DOHH2 (cell line): ENCODE data around the gene ASB7.

ENCODE experiments used
- H3F3A ChIP-seq: fragments of 200-600 bp; sonication (generic), shearing (Covaris generic); 2 replicates; pipeline ENCODE4 v1.6.0; 2016; ENCODE audit warnings: antibody characterized with exemption, mild to moderate bottlenecking; ENCODE audit not compliant: control insufficient read depth, insufficient read depth
- H3K27ac ChIP-seq: fragments of 200-600 bp; sonication (generic); 2 replicates; pipeline ENCODE4 v1.5.1; 2014; ENCODE audit warnings: low read depth, mild to moderate bottlenecking, low read length, moderate library complexity
- H3K27me3 ChIP-seq: fragments of 200-600 bp; sonication (generic); 2 replicates; pipeline ENCODE4 v1.6.1; 2014; ENCODE audit warnings: mild to moderate bottlenecking, low read length, mixed read lengths; ENCODE audit not compliant: control insufficient read depth
- H3K36me3 ChIP-seq: fragments of 200-600 bp; sonication (generic); 2 replicates; pipeline ENCODE4 v1.6.1; 2014; ENCODE audit warnings: mild to moderate bottlenecking, low read length, moderate library complexity, mixed read lengths; ENCODE audit not compliant: control insufficient read depth
- H3K4me1 ChIP-seq: fragments of 200-600 bp; sonication (generic); 2 replicates; pipeline ENCODE4 v1.6.1; 2014; ENCODE audit warnings: mild to moderate bottlenecking, low read length, mixed read lengths; ENCODE audit not compliant: control insufficient read depth
- H3K4me2 ChIP-seq: fragments of 200-600 bp; sonication (generic); 2 replicates; pipeline ENCODE4 v1.6.0; 2014; ENCODE audit warnings: mild to moderate bottlenecking, low read length, moderate library complexity
- H3K4me3 ChIP-seq: fragments of 200-600 bp; sonication (generic); 2 replicates; pipeline ENCODE4 v1.5.1; 2014; ENCODE audit warnings: mild to moderate bottlenecking, low read length, mixed read lengths
- H3K79me2 ChIP-seq: fragments of 200-600 bp; sonication (generic); 2 replicates; pipeline ENCODE4 v1.6.1; 2014; ENCODE audit warnings: mild to moderate bottlenecking, low read length, mixed read lengths; ENCODE audit not compliant: control insufficient read depth
- H3K9me2 ChIP-seq: fragments of 200-600 bp; sonication (generic); replicated peaks from 2 replicates; pipeline ENCODE4 v1.6.1; 2014; ENCODE audit warnings: mild to moderate bottlenecking, low read length, mixed read lengths; ENCODE audit not compliant: control insufficient read depth
- H3K9me3 ChIP-seq: fragments of 200-600 bp; sonication (generic); 2 replicates; pipeline ENCODE4 v1.6.1; 2014; ENCODE audit warnings: antibody characterized with exemption, low read length, mixed read lengths; ENCODE audit not compliant: control insufficient read depth, insufficient read depth
- H4K20me1 ChIP-seq: fragments of 200-600 bp; sonication (generic); 2 replicates; pipeline ENCODE4 v1.6.0; 2014; ENCODE audit warnings: low read depth, mild to moderate bottlenecking, antibody characterized with exemption, low read length, moderate library complexity; ENCODE audit not compliant: control insufficient read depth, insufficient read depth
- CTCF ChIP-seq: fragments of 200-600 bp; sonication (generic); IDR thresholded peaks from one replicate; pipeline ENCODE4 v1.5.1; 2014; ENCODE audit warnings: antibody characterized with exemption, mild to moderate bottlenecking, low read depth, low read length; ENCODE audit not compliant: poor library complexity, severe bottlenecking
- EZH2phosphoT487 ChIP-seq: fragments of 200-600 bp; sonication (generic); IDR thresholded peaks from 2 replicates; pipeline ENCODE4 v1.6.1; 2017; ENCODE audit warnings: borderline replicate concordance, mild to moderate bottlenecking, antibody characterized with exemption, low read length, moderate library complexity, mixed read lengths

ASB7 gene

GRCh38 chr15:100570735-100571313, 31.6 kb upstream of the ASB7 start:
- H3F3A ChIP-seq: no peaks in the 10 kb centered on the region
- H3K4me2 ChIP-seq: no peak overlapping the region
- H3K27ac ChIP-seq: no peak overlapping the region
- H3K36me3 ChIP-seq: peaks cover 37% of the 10 kb centered on the region
- no peaks in the 10 kb centered on the region for H4K20me1 ChIP-seq
- no peak for TF ChIP-seq CTCF
- TF ChIP-seq EZH2phosphoT487: no peak
- H3K79me2 ChIP-seq: no peaks in the 10 kb centered on the region
- H3K27me3 ChIP-seq: no peaks in the 10 kb centered on the region
- H3K4me3 ChIP-seq: no peak overlapping the region
- no peaks in the 10 kb centered on the region for H3K9me3 ChIP-seq
- no peaks in the 10 kb centered on the region for H3K9me2 ChIP-seq
- H3K4me1 ChIP-seq: no peaks in the 10 kb centered on the region

GRCh38 chr15:100571592-100572167, 30.7 kb upstream of the ASB7 start:
- TF ChIP-seq CTCF: no peak
- no peak for TF ChIP-seq EZH2phosphoT487
- Histone ChIP-seq H3K4me2 (no peak overlapping the region), H3K36me3 (peaks cover 37% of the 10 kb centered on the region)

GRCh38 chr15:100572362-100572983, 29.9 kb upstream of the ASB7 start:
- H4K20me1 ChIP-seq: no peaks in the 10 kb centered on the region
- no peaks in the 10 kb centered on the region for H3F3A ChIP-seq
- H3K4me1 ChIP-seq: no peaks in the 10 kb centered on the region
- H3K36me3 ChIP-seq: peaks cover 37% of the 10 kb centered on the region
- no peaks in the 10 kb centered on the region for H3K9me2 ChIP-seq
- no peak overlapping the region for H3K4me3 ChIP-seq
- no peaks in the 10 kb centered on the region for H3K27me3 ChIP-seq
- no peak overlapping the region for H3K27ac ChIP-seq
- TF ChIP-seq CTCF (peak; percentile 55), EZH2phosphoT487 (no peak)
- H3K4me2 ChIP-seq: no peak overlapping the region
- no peaks in the 10 kb centered on the region for H3K9me3 ChIP-seq
- H3K79me2 ChIP-seq: no peaks in the 10 kb centered on the region

More at GRCh38 chr15:100571592-100572167, 30.7 kb upstream of the ASB7 start:
- Histone ChIP-seq H3K27ac (no peak overlapping the region), H3K27me3 (no peaks in the 10 kb centered on the region), H3K9me3 (no peaks in the 10 kb centered on the region), H3K9me2 (no peaks in the 10 kb centered on the region), H3K79me2 (no peaks in the 10 kb centered on the region), H3K4me3 (no peak overlapping the region), H3K4me1 (no peaks in the 10 kb centered on the region), H4K20me1 (no peaks in the 10 kb centered on the region), H3F3A (no peaks in the 10 kb centered on the region)
